HG03108 (cell line): ENCODE results near the gene SLC25A15.
"Not testable (repeated sequence)": the region's sequence is repeated elsewhere in the genome, so short reads cannot be mapped to it uniquely, and the experiment has no call there.

Experiments used
- ATAC-seq: cut with Tn5 transposase; IDR thresholded peaks from one replicate; pipeline ENCODE4 v1.9.1; 2021; ENCODE audit warnings: moderate library complexity; ENCODE audit not compliant: unreplicated experiment

Gene SLC25A15

DNA sequence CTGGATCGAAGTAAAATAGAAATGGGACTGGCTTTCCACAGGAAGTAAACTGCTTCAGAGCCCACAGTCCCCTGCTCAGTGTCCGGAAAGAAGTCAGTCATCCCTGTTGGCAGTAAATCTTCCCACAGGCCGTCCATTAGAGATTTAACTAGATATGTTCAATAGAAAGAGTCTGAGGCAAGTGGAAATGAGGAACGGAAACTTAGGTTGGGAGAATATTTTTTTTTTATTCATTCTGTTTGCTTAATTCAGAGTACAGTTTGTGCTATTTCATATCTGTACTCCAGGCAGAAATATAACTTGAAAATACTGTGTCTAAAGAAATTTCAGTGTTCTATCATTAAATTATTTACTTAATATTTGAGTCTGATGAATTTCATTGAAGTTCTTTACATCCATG lies 22.7 kb downstream of the SLC25A15 start:
- ATAC-seq: no peak

DNA sequence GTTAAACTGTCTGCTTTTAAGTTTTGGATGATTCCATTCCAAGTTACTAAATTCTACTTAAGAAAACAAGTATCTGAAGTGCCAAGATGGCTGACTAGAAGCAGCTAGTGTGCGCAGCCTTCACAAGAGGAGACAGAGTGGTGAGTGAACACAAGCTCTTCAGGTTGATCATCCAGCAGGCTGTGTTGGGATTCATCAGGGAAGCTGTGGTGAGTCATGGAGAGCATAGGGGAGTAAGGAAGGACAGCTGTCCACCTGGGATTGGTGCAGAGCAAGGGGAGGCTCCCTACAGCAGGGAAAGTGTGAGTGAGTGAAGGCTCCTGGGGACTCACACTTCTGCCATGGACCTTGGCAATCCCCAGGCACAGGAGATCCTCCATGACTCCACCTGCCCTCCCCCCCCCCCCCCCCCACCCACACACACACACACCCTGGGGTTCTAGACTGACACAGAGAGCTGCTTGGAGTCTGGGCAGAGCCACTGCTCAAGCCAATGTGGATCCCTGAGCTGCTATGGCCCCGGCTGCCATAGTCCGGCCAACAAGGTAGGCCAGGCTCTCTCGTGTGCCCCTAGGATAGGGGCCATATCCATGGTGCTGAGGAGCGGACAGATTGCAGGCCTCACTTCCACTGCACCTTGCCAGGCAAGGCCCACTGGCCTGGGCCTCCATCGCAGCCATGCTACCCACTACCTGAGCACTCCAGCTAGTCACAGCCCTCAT lies 23.5 kb downstream of the SLC25A15 start:
- ATAC-seq: no peak

DNA sequence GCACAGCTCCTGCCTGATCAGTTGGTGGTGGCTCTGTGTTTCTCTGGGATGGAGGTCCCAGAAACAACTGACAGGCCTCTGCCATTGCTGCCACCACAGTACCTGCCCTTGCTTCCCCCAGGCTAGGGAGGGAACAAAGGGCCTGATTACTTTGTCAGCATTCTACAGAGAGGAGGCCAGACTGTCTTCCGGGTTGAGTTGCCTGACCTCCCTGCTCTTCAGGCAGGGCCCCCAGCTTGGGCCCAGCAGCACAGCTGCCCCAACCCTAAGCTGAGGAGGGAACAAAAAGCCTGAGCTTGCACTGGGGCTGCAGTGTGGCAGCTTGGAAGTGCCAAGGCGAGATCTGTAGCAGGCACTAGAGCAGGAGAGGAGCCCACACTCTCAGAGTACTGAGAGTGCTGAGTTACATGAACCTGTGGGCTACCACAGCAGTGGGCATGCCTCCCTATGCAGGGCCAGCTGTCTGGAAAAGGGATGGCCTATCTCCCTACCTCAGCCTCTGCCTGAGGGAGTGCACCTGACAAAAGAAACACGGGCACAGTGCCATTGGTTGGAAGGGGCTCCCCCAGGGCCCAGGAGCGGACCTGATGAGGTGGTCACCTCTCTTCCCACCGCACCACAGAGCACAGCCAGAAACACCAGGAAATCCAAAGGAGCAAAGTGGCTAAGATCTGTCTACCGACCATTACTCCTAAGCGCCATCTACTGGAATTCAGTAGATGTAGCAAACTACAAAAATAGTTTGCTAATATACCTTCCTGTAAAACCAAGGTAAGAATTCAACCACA lies 24.4 kb downstream of the SLC25A15 start:
- no peak for ATAC-seq

DNA sequence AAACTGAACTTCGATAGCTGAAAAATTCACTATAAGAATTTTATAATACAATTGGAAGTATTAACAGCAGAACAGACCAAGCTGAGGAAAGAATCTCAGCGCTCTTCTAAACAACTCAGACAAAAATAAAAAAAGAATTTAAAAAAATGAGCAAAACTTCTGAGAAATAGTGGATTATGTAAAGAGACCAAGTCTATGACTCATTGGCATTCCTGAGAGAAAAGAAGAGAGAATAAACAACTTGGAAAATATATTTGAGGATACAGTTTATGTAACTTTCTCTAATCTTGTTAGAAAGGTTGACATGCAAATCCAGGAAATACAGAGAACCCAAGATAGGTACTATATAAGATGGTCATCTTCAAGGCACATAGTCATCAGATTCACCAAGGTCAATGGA lies 25.4 kb downstream of the SLC25A15 start:
- ATAC-seq: no peak

DNA sequence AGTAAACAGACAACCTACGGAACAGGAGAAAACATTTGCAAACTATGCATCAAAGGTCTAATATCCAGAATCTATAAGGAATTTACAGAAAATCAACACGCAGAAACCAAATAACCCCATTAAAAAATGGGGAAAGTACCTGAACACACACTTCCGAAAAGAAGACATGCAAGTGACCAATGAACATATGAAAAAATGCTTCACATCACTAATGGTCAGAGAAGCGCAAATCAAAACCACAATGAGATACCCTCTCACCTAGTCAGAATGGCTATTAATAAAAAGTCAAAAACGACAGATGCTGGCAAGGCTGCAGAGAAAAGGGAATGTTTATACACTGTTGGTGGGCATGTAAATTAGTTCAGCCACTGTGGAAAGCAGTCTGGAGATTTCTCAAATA lies 29.5 kb downstream of the SLC25A15 start:
- ATAC-seq: no peak

DNA sequence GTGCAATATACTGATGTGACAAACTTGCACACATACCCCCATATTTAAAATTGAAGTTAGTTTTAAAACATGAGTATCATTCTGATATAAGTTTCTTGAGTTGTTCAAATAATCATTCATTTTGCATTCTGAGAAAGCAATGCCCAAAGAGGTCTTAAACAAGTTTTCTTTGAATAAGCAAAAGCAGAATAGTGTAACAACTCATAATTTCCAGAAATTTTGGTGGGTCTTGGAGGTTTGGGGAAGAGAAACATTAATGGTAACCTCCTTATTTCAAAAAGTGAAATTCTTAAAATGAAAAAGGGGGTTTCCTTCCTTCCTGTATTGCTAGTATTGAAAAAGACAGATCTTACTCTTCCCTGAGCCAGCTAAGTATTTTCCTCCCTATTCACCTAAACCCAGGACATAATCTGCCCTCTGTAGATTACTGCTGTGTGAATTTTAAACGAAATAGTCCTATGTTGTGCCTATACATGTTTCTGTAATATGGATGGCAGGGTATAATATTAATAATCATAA lies 30.4 kb downstream of the SLC25A15 start:
- no peak for ATAC-seq

DNA sequence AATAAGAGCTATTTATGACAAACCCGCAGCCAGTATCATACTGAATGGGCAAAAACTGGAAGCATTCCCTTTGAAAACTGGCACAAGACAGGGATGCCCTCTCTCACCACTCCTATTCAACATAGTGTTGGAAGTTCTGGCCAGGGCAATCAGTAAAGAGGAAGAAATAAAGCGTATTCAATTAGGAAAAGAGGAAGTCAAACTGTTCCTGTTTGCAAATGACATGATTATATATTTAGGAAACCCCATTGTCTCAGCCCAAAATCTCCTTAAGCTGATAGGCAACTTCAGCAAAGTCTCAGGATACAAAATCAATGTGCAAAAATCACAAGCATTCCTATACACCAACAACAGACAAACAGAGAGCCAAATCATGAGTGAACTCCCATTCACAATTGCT lies 50.3 kb downstream of the SLC25A15 start:
- not testable (repeated sequence) for ATAC-seq

DNA sequence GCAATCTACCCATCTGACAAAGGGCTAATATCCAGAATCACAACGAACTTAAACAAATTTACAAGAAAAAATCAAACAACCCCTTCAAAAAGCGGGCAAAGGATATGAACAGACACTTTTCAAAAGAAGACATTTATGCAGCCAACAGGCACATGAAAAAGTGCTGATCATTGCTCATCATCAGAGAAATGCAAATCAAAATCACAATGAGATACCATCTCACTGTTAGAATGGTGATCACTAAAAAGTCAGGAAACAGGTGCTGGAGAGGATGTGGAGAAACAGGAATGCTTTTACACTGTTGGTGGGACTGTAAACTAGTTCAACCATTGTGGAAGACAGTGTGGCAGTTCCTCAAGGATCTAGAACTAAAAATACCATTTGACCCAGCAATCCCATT lies 51.5 kb downstream of the SLC25A15 start:
- ATAC-seq: not testable (repeated sequence)
